ENCODE results near the gene GUCD1. TPM values are rescaled to one million over a fixed set of nuclear protein-coding genes. Genes with fewer than 3 reads are reported as not detected.

Gene GUCD1
- total RNA-seq, 1 experiment from 2014 or later = 65.8 TPM

DNA sequence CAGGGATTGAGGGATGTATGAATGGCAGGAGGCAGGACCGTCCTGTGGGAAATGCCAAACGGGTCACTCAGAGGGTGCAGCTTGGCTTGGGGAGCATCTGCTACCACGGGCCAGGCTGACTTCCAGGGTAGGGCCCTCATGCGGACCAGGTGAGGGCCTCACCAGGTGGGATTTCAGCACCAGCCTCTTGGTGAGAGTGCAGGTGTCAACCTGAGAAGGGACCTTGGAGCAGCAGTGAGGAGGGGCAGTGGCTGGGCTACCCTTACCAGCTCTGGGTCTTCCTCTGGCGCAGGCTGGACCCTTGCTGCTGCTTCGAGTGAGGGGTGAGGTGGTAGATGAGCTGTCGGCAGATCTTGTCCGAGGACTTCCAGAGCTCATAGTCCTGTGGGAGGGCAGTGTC is 33.0 kb upstream of the GUCD1 start:
- Histone ChIP-seq H3K4me3 (ENCODE audit: low read length) (no peak overlapping the region), H3K9me3 (ENCODE audit: low read length) (no peaks in the 10 kb centered on the region), H3K4me1 (ENCODE audit: insufficient read depth, low read length) (no peaks in the 10 kb centered on the region), H3K79me2 (ENCODE audit: low read length) (no peaks in the 10 kb centered on the region), H4K20me1 (ENCODE audit: low read length) (no peaks in the 10 kb centered on the region), H3K9ac (ENCODE audit: low read length) (no peak overlapping the region), H3K27me3 (ENCODE audit: low read length) (no peaks in the 10 kb centered on the region), H3K36me3 (ENCODE audit: low read depth, low read length) (no peaks in the 10 kb centered on the region), H3K4me2 (ENCODE audit: low read length) (no peak overlapping the region), H3F3A (ENCODE audit: low read length, unreplicated experiment) (no peaks in the 10 kb centered on the region), H2AFZ (ENCODE audit: low read length) (no peak overlapping the region), H3K9me2 (replicated peaks; ENCODE audit: low read length) (no peaks in the 10 kb centered on the region), H3K27ac (ENCODE audit: low read length) (no peak overlapping the region)
- ChIA-PET CTCF (no interaction called here), POLR2A (ENCODE audit: unreplicated experiment) (no interaction called here)
- BruUV-seq (replicated peaks) = no TSS peak
- TF ChIP-seq, protein P1, sequence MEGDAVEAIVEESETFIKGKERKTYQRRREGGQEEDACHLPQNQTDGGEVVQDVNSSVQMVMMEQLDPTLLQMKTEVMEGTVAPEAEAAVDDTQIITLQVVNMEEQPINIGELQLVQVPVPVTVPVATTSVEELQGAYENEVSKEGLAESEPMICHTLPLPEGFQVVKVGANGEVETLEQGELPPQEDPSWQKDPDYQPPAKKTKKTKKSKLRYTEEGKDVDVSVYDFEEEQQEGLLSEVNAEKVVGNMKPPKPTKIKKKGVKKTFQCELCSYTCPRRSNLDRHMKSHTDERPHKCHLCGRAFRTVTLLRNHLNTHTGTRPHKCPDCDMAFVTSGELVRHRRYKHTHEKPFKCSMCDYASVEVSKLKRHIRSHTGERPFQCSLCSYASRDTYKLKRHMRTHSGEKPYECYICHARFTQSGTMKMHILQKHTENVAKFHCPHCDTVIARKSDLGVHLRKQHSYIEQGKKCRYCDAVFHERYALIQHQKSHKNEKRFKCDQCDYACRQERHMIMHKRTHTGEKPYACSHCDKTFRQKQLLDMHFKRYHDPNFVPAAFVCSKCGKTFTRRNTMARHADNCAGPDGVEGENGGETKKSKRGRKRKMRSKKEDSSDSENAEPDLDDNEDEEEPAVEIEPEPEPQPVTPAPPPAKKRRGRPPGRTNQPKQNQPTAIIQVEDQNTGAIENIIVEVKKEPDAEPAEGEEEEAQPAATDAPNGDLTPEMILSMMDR (conservative IDR thresholded peaks at IDR 0.05; ENCODE audit: low read depth, low read length) = no peak
- no peak for TF ChIP-seq EZH2 (IDR thresholded peaks at IDR 0.05; ENCODE audit: low read length, unreplicated experiment)
- TF ChIP-seq EZH2phosphoT487 (IDR thresholded peaks at IDR 0.05; ENCODE audit: borderline replicate concordance, low read length) = no peak
- DNase-seq (no peak), ATAC-seq (no peak)
- intact Hi-C loops (cut with micrococcal nuclease) = no loop called here

DNA sequence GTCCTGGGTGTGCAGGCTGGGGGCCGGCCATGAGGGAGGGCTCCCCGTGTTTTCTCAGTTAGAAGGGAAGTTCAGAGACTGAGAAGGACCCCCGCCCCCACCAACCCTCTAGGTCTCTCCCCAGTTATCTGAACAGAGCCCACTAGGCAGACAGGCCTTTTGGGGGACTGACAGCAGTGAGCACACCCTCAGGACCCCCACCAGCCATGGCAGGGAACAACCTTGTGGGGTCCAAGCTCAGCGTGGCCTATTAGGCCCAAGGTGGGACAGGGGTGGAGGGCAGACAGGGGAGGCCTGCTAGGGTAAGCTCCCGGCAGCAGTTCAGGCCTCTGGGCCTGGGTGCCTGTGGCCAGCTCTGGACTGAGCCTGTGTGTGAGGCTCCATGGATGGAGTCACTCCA is 32.3 kb upstream of the GUCD1 start:
- ChIA-PET CTCF (no interaction called here), POLR2A (ENCODE audit: unreplicated experiment) (no interaction called here)
- ATAC-seq = no peak
- H3K9me2 ChIP-seq (replicated peaks; ENCODE audit: low read length) = no peaks in the 10 kb centered on the region
- TF ChIP-seq, protein P1 (conservative IDR thresholded peaks at IDR 0.05; ENCODE audit: low read depth, low read length) = no peak
- TF ChIP-seq EZH2 (IDR thresholded peaks at IDR 0.05; ENCODE audit: low read length, unreplicated experiment) = no peak
- TF ChIP-seq EZH2phosphoT487 (IDR thresholded peaks at IDR 0.05; ENCODE audit: borderline replicate concordance, low read length) = no peak
- DNase-seq = no peak
- H2AFZ ChIP-seq (ENCODE audit: low read length) = no peak overlapping the region
- no peaks in the 10 kb centered on the region for H3K79me2 ChIP-seq (ENCODE audit: low read length)
- no peak overlapping the region for H3K4me2 ChIP-seq (ENCODE audit: low read length)
- H3K27ac ChIP-seq (ENCODE audit: low read length) = no peak overlapping the region
- no peak overlapping the region for H3K9ac ChIP-seq (ENCODE audit: low read length)
- H3K36me3 ChIP-seq (ENCODE audit: low read depth, low read length) = no peaks in the 10 kb centered on the region
- intact Hi-C loops (cut with micrococcal nuclease) = no loop called here
- H3F3A ChIP-seq (ENCODE audit: low read length, unreplicated experiment) = no peaks in the 10 kb centered on the region
- H3K9me3 ChIP-seq (ENCODE audit: low read length) = no peaks in the 10 kb centered on the region
- no TSS peak for BruUV-seq (replicated peaks)
- no peaks in the 10 kb centered on the region for H3K27me3 ChIP-seq (ENCODE audit: low read length)
- H3K4me1 ChIP-seq (ENCODE audit: insufficient read depth, low read length) = no peaks in the 10 kb centered on the region
- H3K4me3 ChIP-seq (ENCODE audit: low read length) = no peak overlapping the region
- no peaks in the 10 kb centered on the region for H4K20me1 ChIP-seq (ENCODE audit: low read length)

GRCh38 chr22:24585927-24586546 is 31.1 kb upstream of the GUCD1 start:
- Histone ChIP-seq H3K9ac (ENCODE audit: low read length) (no peak overlapping the region), H3K9me2 (replicated peaks; ENCODE audit: low read length) (no peaks in the 10 kb centered on the region), H2AFZ (ENCODE audit: low read length) (no peak overlapping the region), H3K36me3 (ENCODE audit: low read depth, low read length) (no peaks in the 10 kb centered on the region), H3K9me3 (ENCODE audit: low read length) (no peaks in the 10 kb centered on the region), H3K4me1 (ENCODE audit: insufficient read depth, low read length) (no peaks in the 10 kb centered on the region), H3K27ac (ENCODE audit: low read length) (no peak overlapping the region), H3K4me3 (ENCODE audit: low read length) (no peak overlapping the region), H3K4me2 (ENCODE audit: low read length) (no peak overlapping the region), H3K79me2 (ENCODE audit: low read length) (no peaks in the 10 kb centered on the region), H3K27me3 (ENCODE audit: low read length) (no peaks in the 10 kb centered on the region), H4K20me1 (ENCODE audit: low read length) (no peaks in the 10 kb centered on the region), H3F3A (ENCODE audit: low read length, unreplicated experiment) (no peaks in the 10 kb centered on the region)
- TF ChIP-seq EZH2 (IDR thresholded peaks at IDR 0.05; ENCODE audit: low read length, unreplicated experiment) (no peak), EZH2phosphoT487 (IDR thresholded peaks at IDR 0.05; ENCODE audit: borderline replicate concordance, low read length) (no peak)
- TF ChIP-seq, protein P1 (conservative IDR thresholded peaks at IDR 0.05; ENCODE audit: low read depth, low read length) = no peak
- ATAC-seq (no peak), DNase-seq (no peak)
- ChIA-PET POLR2A (ENCODE audit: unreplicated experiment) (no interaction called here), CTCF (no interaction called here)
- BruUV-seq (replicated peaks) = no TSS peak
- intact Hi-C loops (cut with micrococcal nuclease) = no loop called here

Data from PC-3 (cell line).